GM18526 (cell line): ENCODE measurements around the gene TMC6.

ENCODE experiments used
- POLR2A ChIP-seq: IDR thresholded peaks from 3 replicates; pipeline ENCODE4 v1.6.1; 2011; ENCODE audit not compliant: insufficient read length; ENCODE audit errors: extremely low read depth

Gene TMC6

DNA sequence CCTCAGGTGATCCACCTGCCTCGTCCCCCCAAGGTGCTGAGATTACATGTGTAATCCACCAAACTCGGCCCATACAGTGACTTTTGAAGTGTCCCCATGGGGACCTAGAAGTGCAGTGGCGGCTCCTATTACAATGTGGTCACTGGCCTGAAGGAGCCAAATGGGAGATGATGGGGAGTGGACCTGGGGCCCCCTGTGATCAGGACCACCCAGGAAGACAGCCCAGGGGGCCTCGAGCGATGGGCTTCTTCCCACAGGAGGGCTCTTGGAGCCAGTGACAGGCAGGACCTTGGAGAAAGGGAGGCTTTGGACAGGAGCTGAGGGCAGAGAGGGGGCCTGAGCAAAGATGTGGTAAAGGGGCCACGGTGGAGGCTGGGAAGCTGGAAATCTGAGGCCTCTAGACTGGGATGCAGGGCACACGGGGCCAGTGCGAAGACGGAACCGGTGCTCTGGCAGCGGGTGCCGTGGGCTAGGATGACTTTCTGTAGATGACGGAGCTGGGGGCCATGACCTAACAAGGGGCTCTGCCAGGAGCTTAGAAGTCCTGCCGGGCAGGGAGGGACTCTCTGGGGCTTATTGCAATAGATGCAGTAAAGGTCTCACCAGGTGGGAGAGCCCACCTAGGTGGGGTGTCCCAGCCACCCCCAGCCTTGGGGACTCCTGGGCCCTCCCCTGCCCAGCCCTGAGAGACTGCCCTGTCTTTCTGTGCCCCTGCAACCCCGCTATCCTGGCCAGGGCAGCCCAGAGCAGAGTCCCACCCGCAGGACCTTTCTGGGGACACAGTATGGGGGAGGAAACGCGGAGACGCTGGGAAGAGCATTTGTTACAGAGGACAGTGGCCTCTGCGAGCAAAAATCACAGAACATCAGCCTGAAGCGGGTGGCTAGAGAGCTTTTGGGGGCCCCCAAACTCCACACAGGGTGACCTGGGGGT, 14.9 kb upstream of the TMC6 start:
- no peak for TF ChIP-seq POLR2A

DNA sequence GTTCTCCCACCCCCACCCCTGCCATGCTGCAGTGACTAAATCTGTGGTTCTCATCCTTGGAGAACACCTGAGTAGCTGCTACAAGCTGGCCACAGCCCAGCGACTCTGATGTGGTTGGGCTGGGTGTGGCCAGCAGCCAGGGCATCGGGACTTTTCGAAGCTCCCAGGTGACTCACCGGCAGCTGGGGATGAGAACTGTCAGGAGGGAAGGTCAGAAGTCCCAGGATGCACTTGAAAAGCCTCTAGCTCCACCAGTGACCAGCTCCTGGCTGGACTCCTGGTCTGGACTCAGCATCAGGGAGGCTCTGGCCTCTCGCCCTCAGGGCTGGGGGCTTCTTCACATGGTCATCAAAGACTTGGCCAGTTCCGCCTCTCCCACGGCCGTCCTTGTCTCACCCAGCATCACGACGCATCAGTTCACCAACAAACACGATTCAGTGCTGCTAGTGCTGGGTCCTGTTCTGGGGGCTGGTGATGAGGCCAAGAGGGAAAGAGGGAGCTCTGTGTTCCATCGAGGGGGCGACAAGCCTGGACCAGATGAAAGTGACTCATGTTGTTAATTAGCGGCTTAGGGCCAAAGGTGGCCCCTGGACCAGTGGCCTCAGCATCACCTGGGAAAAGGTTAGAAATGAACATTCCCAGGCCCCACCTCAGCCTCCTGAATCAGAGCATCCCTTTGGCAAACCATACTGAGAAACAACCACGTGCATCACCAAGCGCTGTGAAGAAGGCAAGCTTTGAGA, 13.7 kb upstream of the TMC6 start:
- TF ChIP-seq POLR2A = no peak

DNA sequence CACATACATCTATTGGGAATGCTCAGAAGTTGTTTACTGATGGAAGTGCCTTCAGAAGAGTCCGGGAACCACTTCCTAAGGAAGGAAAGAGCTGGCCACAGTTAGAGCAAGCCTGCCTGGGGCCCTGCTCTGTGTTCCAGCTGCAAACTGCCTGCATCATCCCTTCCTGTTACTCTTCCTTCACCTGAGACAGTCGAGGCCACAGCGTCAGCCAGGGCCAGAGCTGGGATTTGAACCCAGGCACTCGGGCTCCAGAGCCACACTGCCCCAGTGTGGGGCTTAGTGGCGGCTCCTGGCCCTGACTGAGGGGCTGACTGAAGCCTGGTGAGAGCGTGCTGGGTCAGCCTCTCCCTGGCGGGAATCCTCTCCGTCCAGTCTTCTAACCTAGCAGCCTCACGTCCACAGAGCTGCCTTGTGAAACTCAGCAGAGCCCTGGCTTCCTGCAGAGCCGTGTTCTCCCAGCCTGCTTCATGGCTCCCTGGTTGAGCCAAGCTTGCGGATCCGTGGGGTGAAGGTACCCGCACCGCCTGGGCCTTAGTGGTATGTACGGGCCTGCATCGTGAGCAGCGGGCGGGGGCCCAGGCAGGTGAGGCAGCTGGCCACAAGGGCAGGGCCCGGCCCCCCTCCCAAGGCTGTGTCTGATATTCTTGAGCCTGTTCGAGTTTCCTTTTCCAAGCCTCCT, 13.0 kb upstream of the TMC6 start:
- no peak for TF ChIP-seq POLR2A

DNA sequence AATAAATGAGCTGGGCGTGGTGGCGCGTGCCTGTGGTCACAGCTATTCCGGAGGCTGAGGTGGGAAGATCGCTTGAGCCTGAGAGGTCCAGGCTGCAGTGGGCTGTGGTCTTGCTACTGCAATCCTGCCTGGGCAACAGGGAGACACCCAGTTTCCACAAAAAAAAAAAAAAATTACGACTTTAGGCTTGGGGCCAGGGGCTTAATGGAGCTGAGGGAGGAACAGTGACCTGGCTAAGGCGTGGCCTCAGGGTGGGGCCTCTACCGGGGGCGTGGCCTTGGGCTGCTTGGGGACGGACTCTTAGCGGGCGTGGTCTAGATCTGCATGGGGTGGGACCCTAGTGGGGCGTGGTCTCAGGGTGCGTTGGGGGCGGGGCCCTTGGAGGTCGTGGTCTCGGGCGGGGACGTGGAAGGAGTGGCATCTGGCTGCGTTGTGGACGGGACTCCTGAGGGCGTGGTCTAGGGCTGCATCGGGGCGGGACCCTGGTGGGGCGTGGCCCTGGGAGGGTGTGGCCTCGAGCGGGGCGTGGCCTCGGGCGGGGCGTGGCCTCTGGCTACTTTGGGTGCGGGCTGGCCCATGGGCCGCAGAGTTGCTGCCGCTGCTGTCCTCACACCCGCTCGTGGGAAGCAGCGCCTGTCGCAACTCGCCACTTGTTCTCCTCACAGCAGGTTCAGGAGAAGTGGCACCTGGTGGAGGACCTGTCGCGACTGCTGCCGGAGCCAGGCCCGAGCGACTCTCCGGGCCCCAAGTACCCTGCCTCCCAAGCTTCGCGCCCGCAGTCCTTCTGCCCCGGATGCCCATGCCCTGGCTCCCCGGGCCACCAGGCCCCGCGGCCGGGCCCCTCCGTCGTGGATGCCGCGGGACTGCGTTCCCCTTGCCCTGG, 11.9 kb upstream of the TMC6 start:
- TF ChIP-seq POLR2A = peak; percentile 52

DNA sequence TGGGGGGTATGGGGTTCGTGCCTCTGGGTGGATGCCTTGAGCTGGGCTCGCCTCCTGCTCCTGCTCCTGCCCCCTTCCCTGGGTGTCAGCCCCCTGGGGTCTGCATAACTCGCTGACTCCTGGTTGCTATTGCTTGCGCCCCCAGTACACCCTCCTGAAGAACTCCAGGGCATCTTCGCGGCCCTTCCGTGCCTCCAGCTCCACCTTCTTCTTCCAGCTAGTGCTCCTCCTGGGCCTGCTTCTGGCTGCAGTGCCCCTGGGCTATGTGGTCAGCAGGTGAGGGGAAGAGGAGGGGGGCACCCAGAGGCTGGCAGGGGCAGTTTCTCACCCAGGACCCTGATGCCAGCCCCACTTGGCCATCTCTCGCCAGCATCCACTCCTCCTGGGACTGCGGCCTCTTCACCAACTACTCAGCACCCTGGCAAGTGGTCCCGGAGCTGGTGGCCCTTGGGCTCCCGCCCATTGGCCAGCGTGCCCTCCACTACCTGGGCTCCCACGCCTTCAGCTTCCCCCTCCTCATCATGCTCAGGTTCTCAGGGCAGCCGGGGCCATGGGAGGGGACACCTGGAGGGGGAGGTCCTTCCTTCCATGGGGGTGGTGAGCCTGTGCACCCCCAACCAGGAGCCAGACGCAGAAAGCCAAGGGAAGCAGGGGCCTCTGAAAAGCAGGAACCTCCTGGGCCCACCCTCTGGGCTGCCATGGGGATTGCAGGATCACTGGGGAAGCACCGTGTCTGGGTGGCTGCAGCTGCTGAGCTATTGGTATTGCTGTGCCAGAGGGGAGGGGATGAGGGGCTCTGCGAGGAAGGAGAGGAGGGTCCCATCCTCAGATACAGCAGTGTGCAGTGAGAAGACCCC, 9.9 kb upstream of the TMC6 start:
- TF ChIP-seq POLR2A = no peak

DNA sequence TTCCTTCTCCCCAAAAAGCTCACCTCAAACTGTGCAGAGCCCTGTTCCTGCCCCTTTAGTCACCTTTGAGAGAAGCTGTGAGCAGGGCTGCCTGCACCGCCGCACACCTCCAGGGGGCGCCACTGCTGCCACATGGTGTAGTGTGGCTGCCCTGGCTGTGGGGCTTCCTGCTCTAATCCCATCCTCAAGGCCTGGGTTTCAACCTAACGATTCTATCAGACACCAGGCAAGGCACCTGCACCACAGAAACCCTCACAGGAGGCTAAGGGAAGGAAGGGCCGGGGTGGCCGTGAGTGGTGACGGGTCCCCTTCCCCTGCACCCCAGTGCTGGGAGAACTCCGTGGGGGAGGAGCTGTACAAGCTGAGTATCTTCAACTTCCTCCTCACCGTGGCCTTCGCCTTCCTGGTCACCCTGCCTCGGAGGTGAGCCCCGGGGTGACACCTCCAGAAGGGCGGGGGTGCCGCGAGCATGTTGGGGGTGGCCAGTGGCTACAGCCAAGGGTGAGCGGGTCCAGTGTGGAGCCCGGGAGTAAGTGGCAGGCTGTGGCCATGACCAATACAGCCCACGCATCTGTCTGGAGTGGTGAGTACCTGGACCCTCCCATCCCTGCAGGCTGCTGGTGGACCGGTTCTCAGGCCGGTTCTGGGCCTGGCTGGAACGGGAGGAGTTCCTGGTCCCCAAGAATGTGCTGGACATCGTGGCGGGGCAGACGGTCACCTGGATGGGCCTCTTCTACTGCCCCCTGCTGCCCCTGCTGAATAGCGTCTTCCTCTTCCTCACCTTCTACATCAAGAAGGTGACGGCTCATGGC, 9.0 kb upstream of the TMC6 start:
- TF ChIP-seq POLR2A = no peak

DNA sequence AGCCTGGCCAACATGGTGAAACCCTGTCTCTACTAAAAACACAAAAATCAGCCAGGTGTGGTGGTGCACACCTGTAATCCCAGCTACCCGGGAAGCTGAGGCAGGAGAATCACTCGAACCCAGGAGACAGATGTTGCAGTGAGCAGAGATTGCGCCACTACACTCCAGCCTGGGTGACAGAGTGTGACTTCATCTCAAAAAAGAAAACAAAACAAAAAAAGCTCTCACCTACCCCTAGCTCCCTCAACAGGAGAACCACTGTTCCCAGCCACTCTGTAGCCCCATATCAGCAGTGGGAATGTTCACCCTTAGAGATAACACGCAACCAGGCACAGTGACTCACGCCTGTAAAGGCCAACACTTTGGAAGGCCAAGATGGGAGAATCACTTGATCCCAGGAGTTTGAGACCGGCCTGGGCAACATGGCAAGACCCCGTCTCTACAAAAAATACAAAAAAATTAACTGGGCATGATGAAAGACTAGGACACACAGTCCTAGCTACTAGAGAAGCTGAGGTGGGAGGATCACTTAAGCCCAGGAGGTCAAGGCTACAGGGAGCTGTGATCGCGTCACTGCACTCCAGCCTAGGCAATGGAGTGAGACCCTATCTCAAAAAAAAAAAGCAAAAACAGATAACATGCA, 7.4 kb upstream of the TMC6 start:
- TF ChIP-seq POLR2A = no peak

DNA sequence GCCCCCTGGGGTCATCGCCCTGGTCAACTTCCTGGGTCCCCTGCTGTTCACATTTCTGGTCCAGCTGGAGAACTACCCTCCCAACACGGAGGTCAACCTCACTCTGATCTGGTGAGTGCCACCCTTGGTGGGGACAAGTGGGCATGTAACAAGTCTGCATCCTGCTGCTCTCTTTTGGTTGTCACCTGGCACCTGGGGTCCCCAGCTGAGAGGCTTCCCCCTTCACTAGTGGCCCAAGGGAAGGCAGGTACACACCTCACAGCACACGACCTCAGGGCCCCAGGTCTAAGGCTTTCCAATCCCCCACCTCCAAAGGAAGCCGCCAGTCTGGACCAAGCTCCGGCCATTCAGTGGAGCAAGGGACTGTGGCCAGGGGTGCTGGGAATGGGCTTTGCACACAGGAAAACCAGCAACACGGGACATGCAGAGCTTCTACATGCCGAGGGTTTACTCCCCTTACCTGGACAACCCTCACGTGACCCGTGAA, 6.4 kb upstream of the TMC6 start:
- TF ChIP-seq POLR2A = no peak

DNA sequence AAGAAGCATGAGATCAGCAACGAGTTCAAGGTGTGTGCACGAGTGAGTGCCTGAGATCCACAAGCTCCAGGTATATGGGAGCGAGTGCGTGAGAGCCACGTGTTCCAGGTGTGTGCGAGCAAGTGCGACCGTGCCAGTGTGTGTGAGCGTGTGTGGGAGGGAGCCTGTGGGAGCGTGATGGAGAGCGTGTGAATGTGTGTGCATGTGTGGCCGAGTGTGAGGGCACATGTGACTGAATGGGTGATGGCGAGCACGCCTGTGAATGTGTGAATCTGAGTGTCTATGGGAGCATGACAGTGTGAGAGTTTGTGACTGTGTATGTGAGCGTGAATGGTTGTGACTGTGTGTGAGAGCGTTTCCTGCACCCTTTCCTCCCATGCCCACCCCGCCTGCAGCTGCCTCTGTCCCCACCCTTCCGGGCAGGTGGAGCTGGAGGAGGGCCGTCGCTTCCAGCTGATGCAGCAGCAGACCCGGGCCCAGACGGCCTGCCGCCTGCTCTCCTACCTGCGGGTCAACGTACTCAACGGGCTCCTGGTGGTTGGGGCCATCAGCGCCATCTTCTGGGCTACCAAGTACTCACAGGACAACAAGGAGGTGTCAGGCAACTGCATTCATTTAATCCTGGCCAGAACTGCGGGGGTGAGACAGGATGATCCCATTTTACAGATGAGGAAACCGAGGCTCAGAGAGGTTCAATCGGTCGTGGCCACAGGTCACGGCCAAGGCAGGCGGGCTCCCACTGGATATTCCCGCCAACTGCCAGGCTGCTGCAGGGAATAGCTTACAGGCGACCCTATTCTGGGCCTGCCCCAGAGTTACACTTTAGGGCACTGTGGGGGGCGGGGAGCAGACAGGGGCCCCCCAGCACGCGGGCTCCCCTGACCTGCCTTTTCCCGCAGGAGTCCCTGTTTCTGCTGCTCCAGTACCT, 5.7 kb upstream of the TMC6 start:
- no peak for TF ChIP-seq POLR2A

DNA sequence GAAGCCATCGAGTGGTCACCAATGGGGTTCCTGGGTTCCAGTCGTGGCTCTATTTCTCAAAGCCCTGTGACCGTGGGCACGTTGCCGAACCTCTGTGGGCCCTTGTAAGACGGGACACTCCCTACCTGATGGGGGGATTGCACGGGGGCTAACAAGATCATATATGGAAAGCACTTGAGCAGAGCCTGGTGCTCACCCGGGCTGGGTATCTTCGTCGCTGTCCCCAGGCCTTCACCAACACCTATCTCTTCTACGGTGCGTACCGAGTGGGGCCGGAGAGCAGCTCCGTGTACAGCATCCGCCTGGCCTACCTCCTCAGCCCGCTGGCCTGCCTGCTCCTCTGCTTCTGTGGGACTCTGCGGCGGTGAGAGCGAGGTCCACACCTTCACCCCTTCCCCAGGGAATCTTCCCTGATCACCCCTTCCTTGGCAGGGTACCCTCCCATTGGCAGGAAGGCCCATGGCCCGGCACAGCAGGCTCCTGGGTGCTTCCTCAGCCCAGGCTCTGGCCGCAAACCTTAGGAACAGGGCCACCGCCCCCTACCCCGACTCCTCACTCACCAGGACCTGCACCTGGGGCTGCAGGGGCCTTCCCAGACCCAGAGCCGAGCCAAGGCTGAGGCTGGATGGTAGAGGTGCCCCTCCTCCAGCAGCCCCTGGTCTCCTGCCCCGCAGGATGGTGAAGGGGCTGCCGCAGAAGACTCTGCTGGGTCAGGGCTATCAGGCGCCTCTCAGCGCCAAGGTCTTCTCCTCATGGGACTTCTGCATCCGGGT, 4.8 kb upstream of the TMC6 start:
- no peak for TF ChIP-seq POLR2A

DNA sequence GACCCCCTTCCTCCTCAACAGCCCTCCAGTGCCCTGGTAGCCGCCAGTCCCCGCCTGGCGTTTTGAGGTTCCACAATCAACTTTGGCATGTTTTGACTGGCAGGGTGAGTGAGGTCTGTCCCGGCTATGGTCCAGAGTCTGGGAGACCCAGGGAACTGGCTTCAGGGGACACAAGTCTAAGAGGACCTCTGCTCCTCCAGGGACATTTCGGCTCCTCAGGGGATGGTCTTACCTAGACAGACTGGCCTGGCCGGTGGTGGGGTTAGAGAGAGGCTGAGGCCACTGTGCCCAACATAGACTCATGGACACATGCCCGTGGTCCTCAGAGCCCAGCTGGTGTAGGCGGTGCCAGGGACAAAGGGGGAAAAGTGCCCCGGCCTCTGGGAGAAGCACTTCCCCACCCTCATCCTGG, 4.2 kb upstream of the TMC6 start:
- TF ChIP-seq POLR2A = no peak
